Fibroblast of lung (primary cell): ENCODE results near the gene MRGPRE.

Experiments used
- CTCF ChIP-seq, 2 donors: IDR thresholded peaks in 1 of 2; conservative IDR thresholded peaks in 1 of 2; 1 replicate in 1 of 2; 2 replicates in 1 of 2; pipeline ENCODE4 v1.5.1; 2011 to 2012; ENCODE audit warnings: low read length in 2 of 2, control low read depth in 1 of 2, inconsistent platforms in 1 of 2, low read depth in 1 of 2, mild to moderate bottlenecking in 1 of 2
- EZH2 ChIP-seq: IDR thresholded peaks from 2 replicates; pipeline ENCODE4 v1.5.1; 2012; ENCODE audit warnings: low read length, control low read depth, mild to moderate bottlenecking; ENCODE audit errors: missing control alignments

DNA sequence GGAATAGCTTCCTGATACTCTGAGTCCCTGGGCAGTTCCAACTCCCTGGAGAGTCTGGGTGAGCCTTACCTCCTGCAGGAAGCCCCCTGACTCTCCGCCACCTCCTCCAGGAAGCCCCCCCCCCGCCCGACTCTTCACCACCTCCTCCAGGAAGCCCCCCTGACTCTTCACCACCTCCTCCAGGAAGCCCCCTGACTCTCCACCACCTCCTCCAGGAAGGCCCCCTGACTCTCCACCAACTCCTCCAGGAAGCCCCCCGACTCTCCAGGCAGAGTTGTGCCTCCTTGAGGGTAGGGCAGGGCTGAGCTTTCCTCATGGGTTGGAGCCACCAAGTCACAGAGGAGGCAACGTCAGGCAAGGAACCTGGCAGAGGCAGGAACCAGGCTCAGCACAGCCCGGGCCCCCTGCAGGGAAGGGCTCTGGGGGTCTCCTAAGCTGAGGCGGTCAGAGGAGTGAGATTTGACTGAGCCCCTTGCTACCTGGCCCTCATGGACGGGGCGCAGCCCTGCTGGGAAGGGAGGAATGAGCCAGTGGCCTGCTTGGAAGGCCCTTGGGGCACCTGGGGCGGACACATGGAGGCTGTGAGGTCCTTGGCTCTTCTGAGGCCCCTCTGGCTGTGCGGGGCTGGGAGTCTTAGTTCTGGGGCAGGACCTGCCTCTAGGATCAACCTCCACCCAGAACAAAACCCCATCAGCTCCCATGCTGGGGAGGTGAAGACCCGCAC is 31.7 kb downstream of the MRGPRE start:
- TF ChIP-seq CTCF (conservative IDR thresholded peaks at IDR 0.05 in 1 of 2, IDR thresholded peaks at IDR 0.05 in 1 of 2; ENCODE audit: low read depth in 1 of 2, low read length in 2 of 2) (no peak), EZH2 (no peak)
